MCF 10A (cell line): ENCODE measurements around the gene PAK4. TPM values are rescaled to one million over a fixed set of nuclear protein-coding genes. Genes with fewer than 3 reads are reported as not detected.

Experiments used
- BruUV-seq: library from RNA; stranded (reverse); fragments of 400-500 nt; replicated peaks from 2 replicates; lab custom pipeline; 2021; lab: Mats Ljungman, UMichigan
- CTCF ChIA-PET: fragments of 300-600 bp; sonication (Branson Sonifier 250); formaldehyde crosslinking; extraction: SDS; loops from one replicate; lab custom pipeline; 2021; ENCODE audit warnings: antibody characterized with exemption, inconsistent platforms; lab: Yijun Ruan, JAX
- POLR2A ChIA-PET: fragments of 300-600, 350-650 bp; sonication (Branson Sonifier 250); formaldehyde crosslinking; extraction: SDS; loops from one replicate; lab custom pipeline; 2020; ENCODE audit warnings: antibody characterized with exemption, inconsistent platforms; lab: Yijun Ruan, JAX
- DNase-seq: peaks from one replicate; pipeline ENCODE4 v3.0.0-alpha.2; 2018; ENCODE audit not compliant: unreplicated experiment
- H3K27ac Mint-ChIP-seq: one replicate; pipeline ENCODE4 v1.8.0; 2022; ENCODE audit warnings: mild to moderate bottlenecking, low read depth, mixed read lengths; ENCODE audit not compliant: unreplicated experiment
- H3K27me3 Mint-ChIP-seq: one replicate; pipeline ENCODE4 v1.8.0; 2022; ENCODE audit warnings: mixed read lengths; ENCODE audit not compliant: insufficient read depth, unreplicated experiment
- H3K36me3 Mint-ChIP-seq: one replicate; pipeline ENCODE4 v1.8.0; 2022; ENCODE audit warnings: mild to moderate bottlenecking, moderate library complexity, mixed read lengths; ENCODE audit not compliant: insufficient read depth, unreplicated experiment
- H3K4me1 Mint-ChIP-seq: one replicate; pipeline ENCODE4 v1.8.0; 2022; ENCODE audit warnings: mixed read lengths; ENCODE audit not compliant: insufficient read depth, unreplicated experiment
- H3K4me3 Mint-ChIP-seq: one replicate; pipeline ENCODE4 v1.8.0; 2022; ENCODE audit warnings: mild to moderate bottlenecking, moderate library complexity, mixed read lengths; ENCODE audit not compliant: unreplicated experiment
- H3K9me3 Mint-ChIP-seq: one replicate; pipeline ENCODE4 v1.8.0; 2022; ENCODE audit warnings: mixed read lengths; ENCODE audit not compliant: unreplicated experiment
- CTCF ChIP-seq: fragments of 200-600 bp; IDR thresholded peaks from one replicate; pipeline ENCODE4 v1.8.0; 2022; ENCODE audit warnings: antibody characterized with exemption, mild to moderate bottlenecking; ENCODE audit not compliant: unreplicated experiment
- intact Hi-C: fragments of 100-400 bp; cut with micrococcal nuclease; formaldehyde crosslinking; loops from 2 replicates; pipeline ENCODE4 v1.14.1; 2022
- total RNA-seq: library from RNA; stranded (reverse); gene quantifications from 2 replicates; pipeline ENCODE4 v1.2.3, GENCODE V29; 2022

Gene PAK4
- total RNA-seq, 1 experiment from 2014 or later: 29.5 TPM

- Mint-ChIP-seq H3K27me3 (peaks cover 62% of the 10 kb centered on the region), H3K9me3 (no peaks in the 10 kb centered on the region), H3K27ac (no peak overlapping the region), H3K36me3 (no peaks in the 10 kb centered on the region), H3K4me3 (no peak overlapping the region), H3K4me1 (peaks cover 15% of the 10 kb centered on the region)
- ChIA-PET POLR2A (no interaction called here), CTCF (interaction anchor here (0.6 kb wide), 1 partner anchor 173 kb away, joined by 3 read pairs; no protein-coding TSS in a partner anchor)
- no TSS peak for BruUV-seq
- intact Hi-C loops: no loop called here
- TF ChIP-seq CTCF: no peak
- DNase-seq: no peak
These were observed 75.2 kb downstream of the PAK4 start for GRCh38 chr19:39200803-39201115.

GRCh38 chr19:39202998-39203355 lies 77.4 kb downstream of the PAK4 start:
- Mint-ChIP-seq H3K36me3 (no peaks in the 10 kb centered on the region), H3K27me3 (peaks cover 49% of the 10 kb centered on the region), H3K4me3 (no peak overlapping the region), H3K4me1 (peaks cover 4% of the 10 kb centered on the region), H3K27ac (no peak overlapping the region), H3K9me3 (no peaks in the 10 kb centered on the region)
- POLR2A ChIA-PET: no interaction called here
- no peak for TF ChIP-seq CTCF
- DNase-seq: no peak
- CTCF ChIA-PET: interaction anchor here (0.6 kb wide), 1 partner anchor 75 kb away, joined by 3 read pairs; no protein-coding TSS in a partner anchor
- BruUV-seq: no TSS peak
- intact Hi-C loops: no loop called here

- Mint-ChIP-seq H3K4me1 (no peaks in the 10 kb centered on the region), H3K9me3 (no peaks in the 10 kb centered on the region), H3K27me3 (peaks cover 46% of the 10 kb centered on the region), H3K36me3 (no peaks in the 10 kb centered on the region), H3K4me3 (no peak within 1 kb of the TSS), H3K27ac (no peak within 1 kb of the TSS)
- TF ChIP-seq CTCF: no peak
- DNase-seq: no peak
- POLR2A ChIA-PET: no interaction called here
- CTCF ChIA-PET: interaction anchor here (0.6 kb wide), 1 partner anchor 75 kb away, joined by 3 read pairs; no protein-coding TSS in a partner anchor
- no TSS peak for BruUV-seq
- intact Hi-C loops: no loop called here
These were observed 78.1 kb downstream of the PAK4 start, which contains the start of gene SYCN for GRCh38 chr19:39203372-39204341. SYCN (minus strand) TSS chr19:39204263; CDS start chr19:39204254, 9 bp downstream.

- Mint-ChIP-seq H3K36me3 (no peaks in the 10 kb centered on the region), H3K27ac (no peak overlapping the region), H3K27me3 (peaks cover 44% of the 10 kb centered on the region), H3K9me3 (no peaks in the 10 kb centered on the region), H3K4me3 (no peak overlapping the region), H3K4me1 (no peaks in the 10 kb centered on the region)
- no TSS peak for BruUV-seq
- ChIA-PET CTCF (interaction anchor here (0.6 to 0.8 kb wide), 3 partner anchors 61 to 160 kb away, joined by 3 to 4 read pairs (median 4); no protein-coding TSS in a partner anchor), POLR2A (interaction anchor here (0.8 kb wide), 1 partner anchor 46 kb away, joined by 4 read pairs; no protein-coding TSS in a partner anchor)
- DNase-seq: no peak
- intact Hi-C loops: no loop called here
- TF ChIP-seq CTCF: no peak
These were observed 79.8 kb downstream of the PAK4 start for GRCh38 chr19:39205449-39205764.
